ENCODE data around the gene VTCN1.

VTCN1 gene

GRCh38 chr1:117209094-117209493 lies 1.6 kb downstream of the VTCN1 start:
- H3K27ac ChIP-seq (ENCODE audit: low read length), result no peak overlapping the region
- TF ChIP-seq EZH2 (optimal IDR thresholded peaks at IDR 0.05; ENCODE audit: low read depth, low read length) (no peak), EZH2phosphoT487 (IDR thresholded peaks at IDR 0.05; ENCODE audit: low read length) (no peak), CTCF (IDR thresholded peaks at IDR 0.05; ENCODE audit: low read length) (no peak)
- H3K9ac ChIP-seq (ENCODE audit: low read length), result no peak overlapping the region
- no peaks in the 10 kb centered on the region for H3K79me2 ChIP-seq (ENCODE audit: low read length)
- H3K4me3 ChIP-seq (ENCODE audit: low read length), result no peak overlapping the region
- no peaks in the 10 kb centered on the region for H3K9me2 ChIP-seq (replicated peaks; ENCODE audit: insufficient read depth, low read length)
- H2AFZ ChIP-seq (ENCODE audit: low read length), result no peak overlapping the region
- no peaks in the 10 kb centered on the region for H4K20me1 ChIP-seq (ENCODE audit: insufficient read depth, low read length)
- H3K27me3 ChIP-seq (replicated peaks; ENCODE audit: insufficient read depth, low read length), result no peaks in the 10 kb centered on the region
- DNase-seq, result no peak
- no peaks in the 10 kb centered on the region for H3F3A ChIP-seq (ENCODE audit: insufficient read depth, low read length)
- no peak overlapping the region for H3K4me2 ChIP-seq (ENCODE audit: low read depth, low read length)
- no peaks in the 10 kb centered on the region for H3K4me1 ChIP-seq (ENCODE audit: low read length)
- no peaks in the 10 kb centered on the region for H3K9me3 ChIP-seq (replicated peaks; ENCODE audit: insufficient read depth, low read length)
- H3K36me3 ChIP-seq (replicated peaks; ENCODE audit: insufficient read depth, low read length), result no peaks in the 10 kb centered on the region

- H3K4me1 ChIP-seq (ENCODE audit: low read length), result no peaks in the 10 kb centered on the region
- no peak overlapping the region for H3K4me2 ChIP-seq (ENCODE audit: low read depth, low read length)
- TF ChIP-seq EZH2phosphoT487 (IDR thresholded peaks at IDR 0.05; ENCODE audit: low read length) (no peak), EZH2 (optimal IDR thresholded peaks at IDR 0.05; ENCODE audit: low read depth, low read length) (no peak), CTCF (IDR thresholded peaks at IDR 0.05; ENCODE audit: low read length) (no peak)
- no peak overlapping the region for H3K27ac ChIP-seq (ENCODE audit: low read length)
- no peaks in the 10 kb centered on the region for H3K79me2 ChIP-seq (ENCODE audit: low read length)
- no peak overlapping the region for H2AFZ ChIP-seq (ENCODE audit: low read length)
- H4K20me1 ChIP-seq (ENCODE audit: insufficient read depth, low read length), result no peaks in the 10 kb centered on the region
- H3K9me2 ChIP-seq (replicated peaks; ENCODE audit: insufficient read depth, low read length), result no peaks in the 10 kb centered on the region
- no peaks in the 10 kb centered on the region for H3K9me3 ChIP-seq (replicated peaks; ENCODE audit: insufficient read depth, low read length)
- no peak overlapping the region for H3K4me3 ChIP-seq (ENCODE audit: low read length)
- no peak overlapping the region for H3K9ac ChIP-seq (ENCODE audit: low read length)
- no peaks in the 10 kb centered on the region for H3K36me3 ChIP-seq (replicated peaks; ENCODE audit: insufficient read depth, low read length)
- DNase-seq, result no peak
- H3F3A ChIP-seq (ENCODE audit: insufficient read depth, low read length), result no peaks in the 10 kb centered on the region
- no peaks in the 10 kb centered on the region for H3K27me3 ChIP-seq (replicated peaks; ENCODE audit: insufficient read depth, low read length)
These were observed 2.1 kb downstream of the VTCN1 start for GRCh38 chr1:117208580-117208979.

GRCh38 chr1:117205368-117205767 lies 5.4 kb downstream of the VTCN1 start:
- no peak overlapping the region for H3K9ac ChIP-seq (ENCODE audit: low read length)
- H3K4me1 ChIP-seq (ENCODE audit: low read length), result no peaks in the 10 kb centered on the region
- no peaks in the 10 kb centered on the region for H3K9me3 ChIP-seq (replicated peaks; ENCODE audit: insufficient read depth, low read length)
- H4K20me1 ChIP-seq (ENCODE audit: insufficient read depth, low read length), result no peaks in the 10 kb centered on the region
- H3K4me2 ChIP-seq (ENCODE audit: low read depth, low read length), result no peak overlapping the region
- DNase-seq, result no peak
- H2AFZ ChIP-seq (ENCODE audit: low read length), result no peak overlapping the region
- H3K27ac ChIP-seq (ENCODE audit: low read length), result no peak overlapping the region
- H3K9me2 ChIP-seq (replicated peaks; ENCODE audit: insufficient read depth, low read length), result no peaks in the 10 kb centered on the region
- H3K27me3 ChIP-seq (replicated peaks; ENCODE audit: insufficient read depth, low read length), result no peaks in the 10 kb centered on the region
- H3K4me3 ChIP-seq (ENCODE audit: low read length), result no peak overlapping the region
- no peaks in the 10 kb centered on the region for H3K36me3 ChIP-seq (replicated peaks; ENCODE audit: insufficient read depth, low read length)
- TF ChIP-seq CTCF (IDR thresholded peaks at IDR 0.05; ENCODE audit: low read length) (no peak), EZH2phosphoT487 (IDR thresholded peaks at IDR 0.05; ENCODE audit: low read length) (no peak), EZH2 (optimal IDR thresholded peaks at IDR 0.05; ENCODE audit: low read depth, low read length) (no peak)
- H3K79me2 ChIP-seq (ENCODE audit: low read length), result no peaks in the 10 kb centered on the region
- H3F3A ChIP-seq (ENCODE audit: insufficient read depth, low read length), result no peaks in the 10 kb centered on the region
